Stimulated activated CD8-positive, alpha-beta memory T cell treated with anti-CD3 and anti-CD28 coated beads, Interleukin-7, amount 100 ng/mL, for 48 hours (primary cell): ENCODE data around the gene PTPRG.

Source experiments
- DNase-seq, 2 donors: peaks; one replicate each; pipeline ENCODE4 v3.0.0-alpha.2; 2020; ENCODE audit warnings: low read depth in 1 of 2; ENCODE audit errors: extremely low read depth in 1 of 2

Gene PTPRG

GRCh38 chr3:62289922-62290321 is 728.6 kb downstream of the PTPRG start:
- no peak for DNase-seq

- DNase-seq: no peak
These were observed 731.8 kb downstream of the PTPRG start for GRCh38 chr3:62293051-62293780.

- no peak for DNase-seq
These were observed 734.2 kb downstream of the PTPRG start for GRCh38 chr3:62295571-62295970.

DNA sequence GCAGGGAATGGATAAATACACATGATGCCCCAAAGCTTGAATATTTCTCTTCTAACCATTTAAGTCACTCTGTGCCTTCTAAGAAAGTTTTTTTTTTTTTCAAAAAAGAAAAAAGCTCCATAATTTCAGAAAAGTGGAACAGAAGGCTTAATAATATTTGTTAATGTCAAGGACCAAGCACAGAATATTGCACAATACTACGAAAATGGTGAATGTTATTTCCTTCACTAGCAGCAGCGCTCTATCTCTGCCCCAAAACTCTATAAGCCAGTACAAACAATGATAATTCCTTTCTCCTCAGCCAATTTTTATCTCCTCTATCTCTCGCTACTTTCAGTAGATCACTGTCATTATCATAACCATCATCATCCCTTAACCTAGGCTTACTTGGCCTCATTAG is 739.2 kb downstream of the PTPRG start:
- DNase-seq: no peak

GRCh38 chr3:62312201-62312600 is 750.8 kb downstream of the PTPRG start:
- DNase-seq: no peak

- DNase-seq: no peak
These were observed 755.2 kb downstream of the PTPRG start for GRCh38 chr3:62316525-62316924.

- DNase-seq: no peak
These were observed 757.0 kb downstream of the PTPRG start for GRCh38 chr3:62318365-62318751.

GRCh38 chr3:62318752-62319569 is 757.6 kb downstream of the PTPRG start:
- DNase-seq: peak; percentile 41 to 61

GRCh38 chr3:62319570-62320243 is 758.3 kb downstream of the PTPRG start:
- DNase-seq: no peak

- DNase-seq: no peak
These were observed 761.9 kb downstream of the PTPRG start for GRCh38 chr3:62323241-62323640.

DNA sequence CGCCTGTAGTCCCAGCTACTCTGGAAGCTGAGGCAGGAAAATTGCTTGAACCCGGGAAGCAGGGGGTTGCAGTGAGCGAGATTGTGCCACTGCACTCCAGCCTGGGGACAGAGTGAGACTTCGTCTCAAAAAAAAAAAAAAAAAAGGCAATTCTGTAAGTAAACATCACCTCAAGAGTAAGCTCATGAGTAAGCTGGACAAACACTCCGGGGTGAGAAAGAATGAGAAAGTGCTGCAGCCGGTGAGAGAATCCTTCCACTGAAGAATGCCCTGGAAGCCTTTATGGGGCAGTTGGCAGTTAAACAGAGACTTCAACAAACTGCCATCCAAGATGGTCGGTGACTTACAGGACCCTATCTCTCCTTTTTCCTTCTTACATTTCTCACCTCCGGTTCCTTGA is 764.5 kb downstream of the PTPRG start:
- no peak for DNase-seq

GRCh38 chr3:62329971-62330370 is 768.6 kb downstream of the PTPRG start:
- DNase-seq: no peak

GRCh38 chr3:62332017-62332416 is 770.6 kb downstream of the PTPRG start:
- DNase-seq: no peak

DNA sequence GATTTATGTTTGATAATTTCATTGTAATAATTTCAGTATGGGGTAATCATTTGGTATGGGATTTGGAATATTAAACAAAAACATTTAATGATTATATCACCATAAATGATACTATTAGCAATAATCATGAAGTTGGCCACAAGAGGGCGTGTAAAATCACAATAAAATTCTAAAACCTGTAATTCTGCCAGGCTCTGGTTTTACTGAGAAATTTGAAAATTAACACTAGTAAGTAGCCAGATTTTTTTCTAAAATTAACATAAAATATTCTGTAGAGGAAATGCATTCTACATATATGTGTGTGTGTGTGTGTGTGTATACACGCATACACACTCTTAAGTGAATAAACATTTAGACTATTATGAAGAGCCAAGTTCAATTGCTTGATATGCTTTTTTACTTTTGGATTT is 771.5 kb downstream of the PTPRG start:
- no peak for DNase-seq

DNA sequence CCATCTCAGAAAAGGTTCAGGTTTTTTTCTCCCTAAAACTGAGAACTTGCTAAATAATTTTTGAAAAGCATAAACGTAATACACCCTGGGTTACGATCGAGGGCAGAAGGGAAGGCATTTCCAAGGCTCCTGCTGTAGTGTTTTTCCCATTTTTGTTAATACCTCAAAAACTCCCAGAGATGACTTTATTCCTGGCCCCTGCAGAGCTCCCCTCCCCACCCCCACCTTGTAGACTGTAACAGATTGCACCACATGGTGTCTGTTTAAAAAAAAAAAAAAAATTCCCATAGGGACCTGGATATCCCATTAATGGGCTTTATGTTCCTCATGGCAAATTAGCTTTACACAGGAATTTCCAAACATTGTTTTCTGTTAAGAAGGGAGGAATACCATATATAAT is 773.8 kb downstream of the PTPRG start:
- DNase-seq: no peak

DNA sequence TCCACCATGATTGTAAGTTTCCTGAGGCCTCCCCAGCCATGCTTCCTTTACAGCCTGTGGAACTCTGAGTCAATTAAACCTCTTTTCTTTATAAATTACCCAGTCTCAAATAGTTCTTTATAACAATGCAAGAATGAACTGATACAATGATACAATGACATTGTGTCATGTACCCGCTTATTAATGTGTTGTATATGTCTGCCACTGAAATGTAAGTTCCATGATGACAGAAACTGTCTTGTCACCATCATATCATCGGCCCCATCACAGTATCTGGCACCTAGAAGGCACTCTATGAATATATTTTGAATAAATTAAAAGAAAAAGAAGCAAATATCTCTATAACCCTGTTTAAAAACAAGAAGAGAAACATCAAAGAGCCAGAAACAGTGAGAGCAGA is 782.4 kb downstream of the PTPRG start:
- no peak for DNase-seq
